GM12872 (cell line): ENCODE measurements around the gene MAP1LC3B.

Experiments
- TF ChIP-seq, protein P1 (sequence below): IDR thresholded peaks from 3 replicates; pipeline ENCODE4 v1.5.1; 2011; ENCODE audit warnings: low read depth, mild to moderate bottlenecking, low read length, moderate library complexity; ENCODE audit not compliant: insufficient read depth

The MAP1LC3B gene

GRCh38 chr16:87380403-87380802, 11.7 kb upstream of the MAP1LC3B start:
- TF ChIP-seq, protein P1, sequence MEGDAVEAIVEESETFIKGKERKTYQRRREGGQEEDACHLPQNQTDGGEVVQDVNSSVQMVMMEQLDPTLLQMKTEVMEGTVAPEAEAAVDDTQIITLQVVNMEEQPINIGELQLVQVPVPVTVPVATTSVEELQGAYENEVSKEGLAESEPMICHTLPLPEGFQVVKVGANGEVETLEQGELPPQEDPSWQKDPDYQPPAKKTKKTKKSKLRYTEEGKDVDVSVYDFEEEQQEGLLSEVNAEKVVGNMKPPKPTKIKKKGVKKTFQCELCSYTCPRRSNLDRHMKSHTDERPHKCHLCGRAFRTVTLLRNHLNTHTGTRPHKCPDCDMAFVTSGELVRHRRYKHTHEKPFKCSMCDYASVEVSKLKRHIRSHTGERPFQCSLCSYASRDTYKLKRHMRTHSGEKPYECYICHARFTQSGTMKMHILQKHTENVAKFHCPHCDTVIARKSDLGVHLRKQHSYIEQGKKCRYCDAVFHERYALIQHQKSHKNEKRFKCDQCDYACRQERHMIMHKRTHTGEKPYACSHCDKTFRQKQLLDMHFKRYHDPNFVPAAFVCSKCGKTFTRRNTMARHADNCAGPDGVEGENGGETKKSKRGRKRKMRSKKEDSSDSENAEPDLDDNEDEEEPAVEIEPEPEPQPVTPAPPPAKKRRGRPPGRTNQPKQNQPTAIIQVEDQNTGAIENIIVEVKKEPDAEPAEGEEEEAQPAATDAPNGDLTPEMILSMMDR: no peak

GRCh38 chr16:87380881-87381280, 11.3 kb upstream of the MAP1LC3B start:
- TF ChIP-seq, protein P1: no peak

- TF ChIP-seq, protein P1: no peak
Measured at GRCh38 chr16:87382023-87382785, 9.9 kb upstream of the MAP1LC3B start.

DNA sequence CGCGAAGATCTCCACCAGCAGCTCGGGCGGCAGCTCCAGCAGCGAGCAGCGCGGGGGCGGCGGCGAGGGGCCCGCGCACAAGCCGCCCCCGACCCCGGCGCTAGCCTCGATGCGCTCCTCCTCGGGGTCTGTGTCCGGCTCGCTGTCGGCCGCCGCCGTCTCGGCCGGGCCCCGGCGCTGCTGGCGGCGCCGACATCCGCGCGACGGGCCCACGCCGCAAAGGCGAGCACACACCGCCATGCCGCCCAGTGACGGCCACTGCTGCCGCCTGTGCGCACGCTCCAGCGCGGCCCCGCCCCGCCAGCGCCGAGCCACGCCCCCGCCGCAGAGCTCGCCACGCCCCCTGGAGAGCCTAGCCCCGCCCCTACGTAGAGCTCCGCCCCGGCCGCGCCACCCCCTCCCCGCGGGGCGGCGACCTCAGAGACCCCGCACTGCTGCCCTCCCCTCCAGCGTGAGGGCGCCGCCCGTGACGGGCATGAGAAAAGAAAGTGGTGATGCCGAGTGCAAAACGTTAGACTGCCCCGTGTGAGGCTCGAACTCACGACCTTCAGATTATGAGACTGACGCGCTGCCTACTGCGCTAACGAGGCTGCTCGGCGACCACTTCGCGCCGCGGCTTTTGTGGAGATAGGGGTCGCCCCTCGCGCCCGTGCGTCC, 8.5 kb upstream of the MAP1LC3B start, which contains the start of gene FBXO31:
Gene FBXO31 (minus strand): TSS at position 272 of the 657 bp plus-strand sequence. CDS start 32 bp downstream, at position 240.
- TF ChIP-seq, protein P1: 0 out of 3 replicates have a peak, but pooled peaks have one; percentile 3

- TF ChIP-seq, protein P1: no peak
Measured at GRCh38 chr16:87384162-87384874, 7.8 kb upstream of the MAP1LC3B start.

DNA sequence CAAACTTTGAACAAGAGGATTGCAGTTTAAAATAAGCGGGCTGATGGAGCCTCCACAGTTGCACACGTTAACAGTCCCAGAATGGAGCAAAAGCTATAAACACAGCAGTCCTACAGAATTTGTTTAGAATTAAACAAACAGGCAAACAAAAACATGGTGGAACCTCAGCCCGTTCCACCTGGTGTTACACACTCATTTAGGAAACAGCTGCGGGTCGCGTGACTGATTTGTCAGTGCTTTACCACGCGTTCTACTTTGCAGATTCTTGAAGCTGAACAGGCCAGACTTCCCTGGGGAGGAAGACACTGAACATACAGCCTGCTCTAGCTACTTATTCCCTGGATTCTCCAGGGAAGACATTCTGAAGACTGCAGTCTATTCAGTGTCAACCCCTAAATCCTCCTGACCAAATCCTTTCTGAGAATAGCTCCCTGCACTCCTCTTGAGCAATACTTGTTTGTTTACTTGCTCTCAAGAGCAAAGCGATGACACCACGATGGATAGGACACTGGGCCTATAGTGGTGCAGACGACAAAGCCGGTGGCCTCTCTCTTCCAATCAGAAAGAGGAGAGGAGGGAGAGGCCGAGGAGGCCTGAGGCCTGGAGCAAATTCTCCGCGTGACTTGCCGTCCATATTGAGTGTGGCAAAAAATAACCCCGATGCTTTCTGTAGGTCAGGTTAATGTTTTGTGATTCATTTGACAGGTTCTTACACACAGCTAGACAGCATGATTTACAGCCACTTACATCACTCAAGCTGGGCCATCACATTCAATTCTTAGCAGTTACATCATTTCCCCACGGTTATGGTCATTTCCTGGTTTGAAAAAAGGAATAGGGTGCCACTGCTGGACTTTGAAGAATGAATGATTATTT, 4.0 kb upstream of the MAP1LC3B start:
- TF ChIP-seq, protein P1: no peak
